ENCODE data around the gene POLR2H.

Gene POLR2H

DNA sequence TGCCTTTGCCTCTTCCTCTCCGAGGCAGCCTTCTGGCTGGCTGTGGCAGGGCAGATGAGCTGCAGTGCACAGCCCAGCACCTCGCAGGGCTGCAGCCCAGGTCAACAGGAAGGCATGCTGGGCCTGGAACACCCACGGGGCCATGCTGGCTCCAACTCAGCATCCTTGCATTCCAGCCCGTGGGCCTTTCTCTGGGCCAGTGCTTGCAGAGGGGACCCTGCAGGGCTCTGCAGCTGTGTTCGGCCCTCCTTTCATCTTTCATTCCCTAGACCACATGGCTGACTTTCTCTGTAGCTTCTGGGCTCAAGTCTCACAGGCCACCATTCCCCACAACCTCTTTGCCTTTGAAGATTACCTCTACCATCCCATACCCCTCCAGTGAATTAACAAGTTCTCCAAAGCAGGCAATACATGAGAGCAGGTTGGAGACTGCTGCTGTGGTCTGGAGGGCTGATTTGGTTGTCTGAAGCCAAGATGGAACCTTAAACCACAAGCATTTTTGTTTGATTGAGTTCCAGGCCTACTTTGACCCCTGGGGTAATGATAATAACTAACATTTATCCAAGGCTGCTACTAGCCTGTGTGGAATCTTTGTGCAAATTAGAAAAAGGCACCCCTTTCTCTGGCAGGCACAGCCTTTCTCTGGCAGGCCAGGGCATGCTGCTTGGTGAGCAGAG lies 18.2 kb upstream of the POLR2H start:
- H3K4me2 ChIP-seq (ENCODE audit: low read length), result no peak overlapping the region
- H4K12ac ChIP-seq (ENCODE audit: low read depth, low read length), result no peak overlapping the region
- H3K27ac ChIP-seq (ENCODE audit: low read depth, low read length), result no peak overlapping the region
- DNase-seq, result no peak
- H3K14ac ChIP-seq (ENCODE audit: low read length), result no peak overlapping the region
- H3K18ac ChIP-seq (ENCODE audit: low read length), result no peak overlapping the region
- no peak overlapping the region for H4K8ac ChIP-seq (ENCODE audit: low read depth, low read length)
- no peak overlapping the region for H2BK12ac ChIP-seq (ENCODE audit: low read length)
- H2AFZ ChIP-seq (ENCODE audit: insufficient read depth, low read length, poor library complexity), result no peak overlapping the region
- H3K79me1 ChIP-seq (ENCODE audit: low read length), result no peaks in the 10 kb centered on the region
- H2BK120ac ChIP-seq (ENCODE audit: insufficient read depth, low read length, poor library complexity), result no peak overlapping the region
- H3K9me3 ChIP-seq (ENCODE audit: insufficient read depth, low read depth, low read length), result no peaks in the 10 kb centered on the region
- no peak overlapping the region for H2BK5ac ChIP-seq (ENCODE audit: low read depth, low read length, poor library complexity)
- no peak overlapping the region for H2AK5ac ChIP-seq (ENCODE audit: low read length)
- H3K9ac ChIP-seq (ENCODE audit: low read length), result no peak overlapping the region
- H3K4ac ChIP-seq (ENCODE audit: low read depth, low read length), result no peak overlapping the region
- peaks cover 21 to 28% of the 10 kb centered on the region in 2 experiments for H3K36me3 ChIP-seq (ENCODE audit: control insufficient read depth in 1 of 2, insufficient read depth in 2 of 2, low read length in 2 of 2)
- no peak overlapping the region for H4K91ac ChIP-seq (ENCODE audit: low read depth, low read length)
- H3K79me2 ChIP-seq (ENCODE audit: control insufficient read depth, insufficient read depth, low read length, poor library complexity), result no peaks in the 10 kb centered on the region
- H3K4me3 ChIP-seq (ENCODE audit: low read depth, low read length), result no peak overlapping the region
- no peak overlapping the region for H3K23ac ChIP-seq (ENCODE audit: low read length)
- no CpG with 5 or more reads among the region's 5 CpGs for WGBS (ENCODE audit: extremely low coverage, insufficient coverage, insufficient read length)
- H3K4me1 ChIP-seq (ENCODE audit: control insufficient read depth in 1 of 2, insufficient read depth in 2 of 2, low read length in 2 of 2), result peaks cover 0 to 3% of the 10 kb centered on the region in 2 experiments
- no peaks in the 10 kb centered on the region for H3K27me3 ChIP-seq (ENCODE audit: insufficient read depth, low read length)

DNA sequence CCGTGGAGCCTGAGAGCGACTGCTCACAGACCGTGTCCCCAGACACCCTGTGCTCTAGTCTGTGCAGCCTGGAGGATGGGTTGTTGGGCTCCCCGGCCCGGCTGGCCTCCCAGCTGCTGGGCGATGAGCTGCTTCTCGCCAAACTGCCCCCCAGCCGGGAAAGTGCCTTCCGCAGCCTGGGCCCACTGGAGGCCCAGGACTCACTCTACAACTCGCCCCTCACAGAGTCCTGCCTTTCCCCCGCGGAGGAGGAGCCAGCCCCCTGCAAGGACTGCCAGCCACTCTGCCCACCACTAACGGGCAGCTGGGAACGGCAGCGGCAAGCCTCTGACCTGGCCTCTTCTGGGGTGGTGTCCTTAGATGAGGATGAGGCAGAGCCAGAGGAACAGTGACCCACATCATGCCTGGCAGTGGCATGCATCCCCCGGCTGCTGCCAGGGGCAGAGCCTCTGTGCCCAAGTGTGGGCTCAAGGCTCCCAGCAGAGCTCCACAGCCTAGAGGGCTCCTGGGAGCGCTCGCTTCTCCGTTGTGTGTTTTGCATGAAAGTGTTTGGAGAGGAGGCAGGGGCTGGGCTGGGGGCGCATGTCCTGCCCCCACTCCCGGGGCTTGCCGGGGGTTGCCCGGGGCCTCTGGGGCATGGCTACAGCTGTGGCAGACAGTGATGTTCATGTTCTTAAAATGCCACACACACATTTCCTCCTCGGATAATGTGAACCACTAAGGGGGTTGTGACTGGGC lies 16.8 kb upstream of the POLR2H start:
- Histone ChIP-seq H3K4me1 (ENCODE audit: control insufficient read depth in 1 of 2, insufficient read depth in 2 of 2, low read length in 2 of 2) (no peaks in the 10 kb centered on the region), H3K4ac (ENCODE audit: low read depth, low read length) (no peak overlapping the region), H2BK5ac (ENCODE audit: low read depth, low read length, poor library complexity) (no peak overlapping the region), H2AFZ (ENCODE audit: insufficient read depth, low read length, poor library complexity) (no peak overlapping the region), H4K91ac (ENCODE audit: low read depth, low read length) (no peak overlapping the region), H3K4me3 (ENCODE audit: low read depth, low read length) (no peak overlapping the region), H3K23ac (ENCODE audit: low read length) (no peak overlapping the region), H3K9ac (ENCODE audit: low read length) (no peak overlapping the region), H2BK12ac (ENCODE audit: low read length) (no peak overlapping the region), H3K9me3 (ENCODE audit: insufficient read depth, low read depth, low read length) (no peaks in the 10 kb centered on the region), H3K4me2 (ENCODE audit: low read length) (no peak overlapping the region), H3K14ac (ENCODE audit: low read length) (no peak overlapping the region), H2AK5ac (ENCODE audit: low read length) (no peak overlapping the region), H4K12ac (ENCODE audit: low read depth, low read length) (no peak overlapping the region), H3K79me2 (ENCODE audit: control insufficient read depth, insufficient read depth, low read length, poor library complexity) (no peaks in the 10 kb centered on the region), H3K36me3 (ENCODE audit: control insufficient read depth in 1 of 2, insufficient read depth in 2 of 2, low read length in 2 of 2) (peaks cover 21 to 28% of the 10 kb centered on the region in 2 experiments), H3K79me1 (ENCODE audit: low read length) (no peaks in the 10 kb centered on the region), H2BK120ac (ENCODE audit: insufficient read depth, low read length, poor library complexity) (no peak overlapping the region), H3K27me3 (ENCODE audit: insufficient read depth, low read length) (no peaks in the 10 kb centered on the region), H4K8ac (ENCODE audit: low read depth, low read length) (no peak overlapping the region), H3K18ac (ENCODE audit: low read length) (no peak overlapping the region), H3K27ac (ENCODE audit: low read depth, low read length) (no peak overlapping the region)
- no CpG with 5 or more reads among the region's 24 CpGs for WGBS (ENCODE audit: extremely low coverage, insufficient coverage, insufficient read length)
- DNase-seq, result no peak

DNA sequence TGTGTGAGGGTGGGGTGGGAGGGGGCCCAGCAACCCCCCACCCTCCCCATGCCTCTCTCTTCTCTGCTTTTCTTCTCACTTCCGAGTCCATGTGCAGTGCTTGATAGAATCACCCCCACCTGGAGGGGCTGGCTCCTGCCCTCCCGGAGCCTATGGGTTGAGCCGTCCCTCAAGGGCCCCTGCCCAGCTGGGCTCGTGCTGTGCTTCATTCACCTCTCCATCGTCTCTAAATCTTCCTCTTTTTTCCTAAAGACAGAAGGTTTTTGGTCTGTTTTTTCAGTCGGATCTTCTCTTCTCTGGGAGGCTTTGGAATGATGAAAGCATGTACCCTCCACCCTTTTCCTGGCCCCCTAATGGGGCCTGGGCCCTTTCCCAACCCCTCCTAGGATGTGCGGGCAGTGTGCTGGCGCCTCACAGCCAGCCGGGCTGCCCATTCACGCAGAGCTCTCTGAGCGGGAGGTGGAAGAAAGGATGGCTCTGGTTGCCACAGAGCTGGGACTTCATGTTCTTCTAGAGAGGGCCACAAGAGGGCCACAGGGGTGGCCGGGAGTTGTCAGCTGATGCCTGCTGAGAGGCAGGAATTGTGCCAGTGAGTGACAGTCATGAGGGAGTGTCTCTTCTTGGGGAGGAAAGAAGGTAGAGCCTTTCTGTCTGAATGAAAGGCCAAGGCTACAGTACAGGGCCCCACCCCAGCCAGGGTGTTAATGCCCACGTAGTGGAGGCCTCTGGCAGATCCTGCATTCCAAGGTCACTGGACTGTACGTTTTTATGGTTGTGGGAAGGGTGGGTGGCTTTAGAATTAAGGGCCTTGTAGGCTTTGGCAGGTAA lies 16.0 kb upstream of the POLR2H start:
- H3K4ac ChIP-seq (ENCODE audit: low read depth, low read length), result no peak overlapping the region
- H3K18ac ChIP-seq (ENCODE audit: low read length), result no peak overlapping the region
- no peak overlapping the region for H3K9ac ChIP-seq (ENCODE audit: low read length)
- no peak overlapping the region for H3K4me2 ChIP-seq (ENCODE audit: low read length)
- H2AFZ ChIP-seq (ENCODE audit: insufficient read depth, low read length, poor library complexity), result no peak overlapping the region
- H3K9me3 ChIP-seq (ENCODE audit: insufficient read depth, low read depth, low read length), result no peaks in the 10 kb centered on the region
- no peak overlapping the region for H3K4me3 ChIP-seq (ENCODE audit: low read depth, low read length)
- H3K79me2 ChIP-seq (ENCODE audit: control insufficient read depth, insufficient read depth, low read length, poor library complexity), result no peaks in the 10 kb centered on the region
- H4K12ac ChIP-seq (ENCODE audit: low read depth, low read length), result no peak overlapping the region
- no peak overlapping the region for H4K8ac ChIP-seq (ENCODE audit: low read depth, low read length)
- H4K91ac ChIP-seq (ENCODE audit: low read depth, low read length), result no peak overlapping the region
- WGBS (ENCODE audit: extremely low coverage, insufficient coverage, insufficient read length), result no CpG with 5 or more reads among the region's 14 CpGs
- no peak overlapping the region for H3K27ac ChIP-seq (ENCODE audit: low read depth, low read length)
- peaks cover 21 to 28% of the 10 kb centered on the region in 2 experiments for H3K36me3 ChIP-seq (ENCODE audit: control insufficient read depth in 1 of 2, insufficient read depth in 2 of 2, low read length in 2 of 2)
- no peak overlapping the region for H2BK5ac ChIP-seq (ENCODE audit: low read depth, low read length, poor library complexity)
- peak; percentile 44 to 64 for DNase-seq
- no peak overlapping the region for H2AK5ac ChIP-seq (ENCODE audit: low read length)
- no peak overlapping the region for H2BK120ac ChIP-seq (ENCODE audit: insufficient read depth, low read length, poor library complexity)
- no peak overlapping the region for H2BK12ac ChIP-seq (ENCODE audit: low read length)
- H3K23ac ChIP-seq (ENCODE audit: low read length), result no peak overlapping the region
- H3K4me1 ChIP-seq (ENCODE audit: control insufficient read depth in 1 of 2, insufficient read depth in 2 of 2, low read length in 2 of 2), result no peaks in the 10 kb centered on the region
- H3K27me3 ChIP-seq (ENCODE audit: insufficient read depth, low read length), result no peaks in the 10 kb centered on the region
- no peak overlapping the region for H3K14ac ChIP-seq (ENCODE audit: low read length)
- H3K79me1 ChIP-seq (ENCODE audit: low read length), result no peaks in the 10 kb centered on the region

DNA sequence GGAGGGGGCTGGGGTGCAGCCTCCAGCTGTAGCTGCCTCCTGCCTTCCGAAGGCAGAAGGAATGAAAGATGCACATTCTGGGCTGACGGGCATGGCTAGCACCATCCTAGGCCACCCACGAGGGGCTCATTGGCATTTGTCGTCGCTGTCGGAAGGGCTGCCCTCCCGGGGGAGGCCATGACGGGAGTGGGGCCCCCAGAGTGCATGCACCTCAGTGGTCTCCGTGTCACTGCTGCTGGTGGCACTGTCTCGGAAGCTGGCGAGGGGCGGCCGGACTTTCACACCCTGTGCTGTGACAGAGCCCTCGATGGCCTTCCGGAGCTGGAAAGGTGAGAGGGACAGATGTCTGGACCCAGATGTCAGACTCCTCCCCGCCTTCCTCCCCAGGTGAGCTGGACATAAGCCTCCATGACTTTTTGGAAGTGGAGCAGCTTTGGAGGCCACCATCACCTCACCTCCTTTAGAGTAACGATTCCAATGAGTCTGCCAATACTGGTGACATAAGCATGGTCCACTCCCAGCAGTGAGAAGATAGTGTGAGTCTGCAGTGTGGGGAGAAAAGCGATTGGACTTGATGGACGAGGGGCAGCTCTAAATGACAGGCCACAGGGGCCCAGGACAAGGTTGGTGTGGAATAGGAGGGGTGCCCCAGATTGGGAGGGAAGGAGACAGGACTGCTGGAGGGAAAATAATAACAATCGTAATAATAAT lies 14.9 kb upstream of the POLR2H start:
- H3K79me2 ChIP-seq (ENCODE audit: control insufficient read depth, insufficient read depth, low read length, poor library complexity), result no peaks in the 10 kb centered on the region
- H3K36me3 ChIP-seq (ENCODE audit: control insufficient read depth in 1 of 2, insufficient read depth in 2 of 2, low read length in 2 of 2), result peaks cover 24 to 29% of the 10 kb centered on the region in 2 experiments
- no peak overlapping the region for H3K9ac ChIP-seq (ENCODE audit: low read length)
- H3K27me3 ChIP-seq (ENCODE audit: insufficient read depth, low read length), result no peaks in the 10 kb centered on the region
- H4K91ac ChIP-seq (ENCODE audit: low read depth, low read length), result no peak overlapping the region
- H2BK5ac ChIP-seq (ENCODE audit: low read depth, low read length, poor library complexity), result no peak overlapping the region
- no peak overlapping the region for H4K8ac ChIP-seq (ENCODE audit: low read depth, low read length)
- H2AFZ ChIP-seq (ENCODE audit: insufficient read depth, low read length, poor library complexity), result no peak overlapping the region
- H3K4me1 ChIP-seq (ENCODE audit: control insufficient read depth in 1 of 2, insufficient read depth in 2 of 2, low read length in 2 of 2), result no peaks in the 10 kb centered on the region
- no peaks in the 10 kb centered on the region for H3K9me3 ChIP-seq (ENCODE audit: insufficient read depth, low read depth, low read length)
- H3K27ac ChIP-seq (ENCODE audit: low read depth, low read length), result no peak overlapping the region
- no peak overlapping the region for H2BK12ac ChIP-seq (ENCODE audit: low read length)
- no peak overlapping the region for H2BK120ac ChIP-seq (ENCODE audit: insufficient read depth, low read length, poor library complexity)
- no peak for DNase-seq
- no peak overlapping the region for H4K12ac ChIP-seq (ENCODE audit: low read depth, low read length)
- no peak overlapping the region for H2AK5ac ChIP-seq (ENCODE audit: low read length)
- no peak overlapping the region for H3K14ac ChIP-seq (ENCODE audit: low read length)
- H3K23ac ChIP-seq (ENCODE audit: low read length), result no peak overlapping the region
- H3K4me2 ChIP-seq (ENCODE audit: low read length), result no peak overlapping the region
- WGBS (ENCODE audit: extremely low coverage, insufficient coverage, insufficient read length), result no CpG with 5 or more reads among the region's 20 CpGs
- H3K79me1 ChIP-seq (ENCODE audit: low read length), result no peaks in the 10 kb centered on the region
- H3K18ac ChIP-seq (ENCODE audit: low read length), result no peak overlapping the region
- no peak overlapping the region for H3K4me3 ChIP-seq (ENCODE audit: low read depth, low read length)
- H3K4ac ChIP-seq (ENCODE audit: low read depth, low read length), result no peak overlapping the region

All from trophoblast cell (in vitro differentiated cells and primary cell).